Measurements from ENCODE around the gene PSMB11.

- TF ChIP-seq CTCF (IDR thresholded peaks at IDR 0.05; ENCODE audit: low read length), result no peak
- TF ChIP-seq EZH2 (IDR thresholded peaks at IDR 0.05; ENCODE audit: borderline replicate concordance, low read length), result no peak
Measured at GRCh38 chr14:23045419-23046357, 3.7 kb downstream of the PSMB11 start.

Data from OCI-LY1 (cell line).